Progenitor cell of endocrine pancreas (in vitro differentiated cells): ENCODE results near the gene PLIN5. TPM values are rescaled to one million over a fixed set of nuclear protein-coding genes. Genes with fewer than 3 reads are reported as not detected.

ENCODE experiments used
- DNase-seq: peaks from one replicate; pipeline ENCODE4 v3.0.0; 2021; ENCODE audit warnings: low spot score; ENCODE audit not compliant: unreplicated experiment
- H3K27ac Mint-ChIP-seq: 2 replicates; pipeline ENCODE4 v1.8.0; 2021; ENCODE audit warnings: mild to moderate bottlenecking, moderate library complexity, mixed read lengths
- H3K27me3 Mint-ChIP-seq: 2 replicates; pipeline ENCODE4 v1.8.0; 2021; ENCODE audit warnings: mixed read lengths
- H3K36me3 Mint-ChIP-seq: 2 replicates; pipeline ENCODE4 v1.8.0; 2022; ENCODE audit warnings: mixed read lengths; ENCODE audit not compliant: insufficient read depth
- H3K4me1 Mint-ChIP-seq: 2 replicates; pipeline ENCODE4 v1.8.0; 2021; ENCODE audit warnings: low read depth, mixed read lengths
- H3K4me3 Mint-ChIP-seq: 2 replicates; pipeline ENCODE4 v1.8.0; 2021; ENCODE audit warnings: low read depth, mild to moderate bottlenecking, moderate library complexity, mixed read lengths
- H3K9me3 Mint-ChIP-seq: 2 replicates; pipeline ENCODE4 v1.8.0; 2021; ENCODE audit warnings: low read depth, mixed read lengths
- total RNA-seq: library from RNA; stranded (reverse); gene quantifications from 2 replicates; pipeline ENCODE4 v1.2.1, GENCODE V29; 2021
- TF ChIP-seq, protein P1 (sequence below): fragments of 200-600 bp; sonication (generic); IDR thresholded peaks from one replicate; pipeline ENCODE4 v1.5.0; 2021; ENCODE audit warnings: antibody characterized with exemption, mild to moderate bottlenecking; ENCODE audit not compliant: unreplicated experiment

Gene PLIN5
- total RNA-seq, 1 donor from 2014 or later: 8.1 TPM

DNA sequence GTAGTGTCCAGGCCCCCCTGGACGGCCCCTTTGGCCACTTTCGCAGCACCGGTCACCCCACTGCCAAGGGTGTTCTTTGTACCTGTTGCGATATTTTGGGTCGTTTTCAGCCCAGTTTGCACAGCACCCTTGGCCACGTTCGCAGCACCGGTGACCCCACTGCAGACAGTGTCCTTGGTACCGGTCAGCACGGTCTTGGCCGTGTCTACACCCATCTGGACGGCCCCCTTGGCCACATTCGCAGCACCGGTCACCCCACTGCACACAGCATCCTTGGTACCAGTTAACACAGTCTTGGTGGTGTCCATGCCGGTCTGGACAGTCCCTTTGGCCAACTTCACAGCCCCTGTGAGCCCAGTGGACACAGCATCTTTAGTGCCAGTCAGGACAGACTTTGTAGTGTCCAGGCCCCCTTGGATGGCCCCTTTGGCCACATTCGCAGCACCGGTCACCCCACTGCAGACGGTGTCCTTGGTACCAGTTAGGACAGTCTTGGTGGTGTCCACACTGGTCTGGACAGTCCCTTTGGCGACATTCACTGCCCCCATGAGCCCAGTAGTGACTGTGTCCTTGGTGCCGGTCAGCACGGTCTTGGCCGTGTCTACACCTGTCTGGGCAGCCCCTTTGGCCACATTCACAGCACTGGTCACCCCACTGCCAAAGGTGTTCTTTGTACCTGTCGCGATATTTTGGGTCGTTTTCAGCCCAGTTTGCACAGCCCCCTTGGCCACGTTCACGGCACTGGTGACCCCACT is 23.5 kb downstream of the PLIN5 start:
- TF ChIP-seq, protein P1, sequence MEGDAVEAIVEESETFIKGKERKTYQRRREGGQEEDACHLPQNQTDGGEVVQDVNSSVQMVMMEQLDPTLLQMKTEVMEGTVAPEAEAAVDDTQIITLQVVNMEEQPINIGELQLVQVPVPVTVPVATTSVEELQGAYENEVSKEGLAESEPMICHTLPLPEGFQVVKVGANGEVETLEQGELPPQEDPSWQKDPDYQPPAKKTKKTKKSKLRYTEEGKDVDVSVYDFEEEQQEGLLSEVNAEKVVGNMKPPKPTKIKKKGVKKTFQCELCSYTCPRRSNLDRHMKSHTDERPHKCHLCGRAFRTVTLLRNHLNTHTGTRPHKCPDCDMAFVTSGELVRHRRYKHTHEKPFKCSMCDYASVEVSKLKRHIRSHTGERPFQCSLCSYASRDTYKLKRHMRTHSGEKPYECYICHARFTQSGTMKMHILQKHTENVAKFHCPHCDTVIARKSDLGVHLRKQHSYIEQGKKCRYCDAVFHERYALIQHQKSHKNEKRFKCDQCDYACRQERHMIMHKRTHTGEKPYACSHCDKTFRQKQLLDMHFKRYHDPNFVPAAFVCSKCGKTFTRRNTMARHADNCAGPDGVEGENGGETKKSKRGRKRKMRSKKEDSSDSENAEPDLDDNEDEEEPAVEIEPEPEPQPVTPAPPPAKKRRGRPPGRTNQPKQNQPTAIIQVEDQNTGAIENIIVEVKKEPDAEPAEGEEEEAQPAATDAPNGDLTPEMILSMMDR: no peak
- Mint-ChIP-seq H3K9me3 (no peaks in the 10 kb centered on the region), H3K4me1 (no peaks in the 10 kb centered on the region), H3K27ac (no peak overlapping the region), H3K36me3 (peaks cover 3% of the 10 kb centered on the region), H3K27me3 (peaks cover 3% of the 10 kb centered on the region), H3K4me3 (no peak overlapping the region)
- no peak for DNase-seq

DNA sequence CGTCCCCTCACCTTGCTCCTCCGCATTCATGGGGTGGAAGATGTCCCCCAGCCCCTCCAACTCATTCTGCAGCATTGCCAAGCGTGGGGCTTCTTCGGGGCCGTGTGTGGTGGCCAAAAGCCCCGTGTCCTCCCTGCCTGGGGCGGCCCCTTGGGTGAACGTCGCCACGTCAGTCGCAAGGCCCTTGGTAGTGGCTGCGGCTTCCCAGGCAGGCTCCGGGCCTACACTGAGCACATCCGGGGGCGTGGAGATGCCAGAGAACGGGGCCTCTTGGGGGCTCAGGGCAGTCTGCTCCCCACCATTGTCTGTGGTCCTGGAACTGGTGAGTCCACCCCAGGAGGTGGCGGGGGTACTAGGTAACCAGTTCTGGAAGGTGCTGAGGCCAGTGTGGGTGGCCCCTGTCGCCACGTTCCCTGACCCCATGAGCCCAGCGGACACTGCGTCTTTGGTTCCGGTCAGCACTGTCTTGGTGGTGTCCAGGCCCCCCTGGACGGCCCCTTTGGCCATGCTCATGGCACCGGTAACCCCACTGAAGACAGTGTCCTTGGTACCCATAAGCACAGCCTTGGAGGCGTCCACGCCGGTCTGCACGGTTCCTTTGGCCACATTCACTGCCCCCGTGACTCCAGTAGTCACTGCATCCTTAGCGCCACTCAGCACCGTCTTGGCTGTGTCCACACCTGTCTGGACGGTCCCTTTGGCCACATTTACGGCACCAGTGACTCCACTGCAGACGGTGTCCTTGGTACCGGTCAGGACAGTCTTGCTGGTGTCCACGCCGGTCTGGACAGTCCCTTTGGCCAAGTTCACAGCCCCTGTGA is 24.4 kb downstream of the PLIN5 start:
- no peak overlapping the region for H3K27ac Mint-ChIP-seq
- no peaks in the 10 kb centered on the region for H3K9me3 Mint-ChIP-seq
- H3K27me3 Mint-ChIP-seq: peaks cover 3% of the 10 kb centered on the region
- H3K36me3 Mint-ChIP-seq: peaks cover 11% of the 10 kb centered on the region
- H3K4me1 Mint-ChIP-seq: no peaks in the 10 kb centered on the region
- H3K4me3 Mint-ChIP-seq: no peak overlapping the region
- TF ChIP-seq, protein P1: no peak
- no peak for DNase-seq

DNA sequence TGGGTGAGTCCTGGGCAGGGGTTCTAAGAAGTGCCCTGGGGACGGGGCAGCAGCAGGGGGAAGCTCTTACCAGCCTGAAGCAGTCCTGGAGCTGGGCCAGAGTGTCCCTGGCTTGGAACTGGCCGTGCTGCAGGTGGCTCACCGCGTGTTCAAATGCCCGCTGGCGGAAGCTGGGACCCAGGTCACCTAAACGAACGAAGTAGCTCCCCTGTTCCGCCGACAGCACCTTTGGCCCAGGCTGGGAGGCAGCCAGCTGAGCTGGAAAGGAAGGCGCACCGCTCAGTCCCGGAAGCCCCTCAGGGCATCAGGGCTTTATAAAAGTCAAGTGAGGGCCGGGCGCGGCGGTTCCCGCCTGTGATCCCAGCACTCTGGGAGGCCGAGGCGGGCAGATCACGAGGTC is 26.3 kb downstream of the PLIN5 start:
- TF ChIP-seq, protein P1: no peak
- no peaks in the 10 kb centered on the region for H3K9me3 Mint-ChIP-seq
- no peaks in the 10 kb centered on the region for H3K4me1 Mint-ChIP-seq
- no peak overlapping the region for H3K27ac Mint-ChIP-seq
- peaks cover 13% of the 10 kb centered on the region for H3K36me3 Mint-ChIP-seq
- no peaks in the 10 kb centered on the region for H3K27me3 Mint-ChIP-seq
- DNase-seq: no peak
- H3K4me3 Mint-ChIP-seq: no peak overlapping the region

DNA sequence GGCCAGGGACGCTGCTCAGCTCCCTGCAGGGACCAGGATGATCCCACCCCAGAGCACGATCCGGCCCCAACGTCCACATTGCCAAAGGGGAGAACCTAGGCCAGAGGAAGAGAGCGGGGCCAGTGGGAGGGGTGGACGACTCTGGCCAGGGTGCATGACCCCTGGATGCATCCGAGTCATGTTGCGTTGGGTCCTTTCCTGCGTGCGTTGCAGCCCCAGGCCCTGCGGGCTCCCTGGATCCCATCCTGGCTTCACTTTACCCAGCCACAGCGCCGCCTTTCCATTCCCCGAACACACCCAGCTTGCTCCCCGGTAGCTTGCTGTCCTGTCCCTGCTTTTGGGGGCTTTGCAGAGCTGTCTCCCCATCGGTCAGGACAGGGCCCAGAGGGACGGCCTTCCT is 27.2 kb downstream of the PLIN5 start:
- no peaks in the 10 kb centered on the region for H3K27me3 Mint-ChIP-seq
- H3K4me3 Mint-ChIP-seq: no peak overlapping the region
- no peak overlapping the region for H3K27ac Mint-ChIP-seq
- H3K9me3 Mint-ChIP-seq: no peaks in the 10 kb centered on the region
- H3K36me3 Mint-ChIP-seq: peaks cover 13% of the 10 kb centered on the region
- TF ChIP-seq, protein P1: no peak
- no peaks in the 10 kb centered on the region for H3K4me1 Mint-ChIP-seq
- no peak for DNase-seq

DNA sequence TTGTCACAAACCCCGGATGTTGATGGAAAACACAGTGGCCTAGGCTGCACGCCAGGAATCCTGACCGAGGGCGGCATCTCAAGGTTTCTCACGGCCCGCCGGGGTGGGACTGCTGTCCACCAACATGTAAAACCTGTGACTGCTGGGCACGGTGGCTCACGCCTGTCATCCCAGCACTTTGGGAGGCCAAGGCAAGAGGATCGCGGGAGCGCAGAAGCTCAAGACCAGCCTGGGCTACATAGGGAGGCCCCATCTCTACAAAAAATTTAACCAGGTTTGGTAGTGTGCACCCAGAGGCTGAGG is 27.9 kb downstream of the PLIN5 start:
- Mint-ChIP-seq H3K4me3 (no peak overlapping the region), H3K9me3 (no peaks in the 10 kb centered on the region), H3K27me3 (no peaks in the 10 kb centered on the region), H3K27ac (no peak overlapping the region), H3K36me3 (peaks cover 13% of the 10 kb centered on the region), H3K4me1 (no peaks in the 10 kb centered on the region)
- TF ChIP-seq, protein P1: no peak
- no peak for DNase-seq
